ENCODE measurements around the gene ZNF358. TPM values are rescaled to one million over a fixed set of nuclear protein-coding genes. Genes with fewer than 3 reads are reported as not detected.

Gene ZNF358
- total and polyA plus RNA-seq, 2 of the 13 experiments (the other 11 are each of a cell fraction or from before 2014, with no cell fraction given): 9.1 to 37.0 TPM

DNA sequence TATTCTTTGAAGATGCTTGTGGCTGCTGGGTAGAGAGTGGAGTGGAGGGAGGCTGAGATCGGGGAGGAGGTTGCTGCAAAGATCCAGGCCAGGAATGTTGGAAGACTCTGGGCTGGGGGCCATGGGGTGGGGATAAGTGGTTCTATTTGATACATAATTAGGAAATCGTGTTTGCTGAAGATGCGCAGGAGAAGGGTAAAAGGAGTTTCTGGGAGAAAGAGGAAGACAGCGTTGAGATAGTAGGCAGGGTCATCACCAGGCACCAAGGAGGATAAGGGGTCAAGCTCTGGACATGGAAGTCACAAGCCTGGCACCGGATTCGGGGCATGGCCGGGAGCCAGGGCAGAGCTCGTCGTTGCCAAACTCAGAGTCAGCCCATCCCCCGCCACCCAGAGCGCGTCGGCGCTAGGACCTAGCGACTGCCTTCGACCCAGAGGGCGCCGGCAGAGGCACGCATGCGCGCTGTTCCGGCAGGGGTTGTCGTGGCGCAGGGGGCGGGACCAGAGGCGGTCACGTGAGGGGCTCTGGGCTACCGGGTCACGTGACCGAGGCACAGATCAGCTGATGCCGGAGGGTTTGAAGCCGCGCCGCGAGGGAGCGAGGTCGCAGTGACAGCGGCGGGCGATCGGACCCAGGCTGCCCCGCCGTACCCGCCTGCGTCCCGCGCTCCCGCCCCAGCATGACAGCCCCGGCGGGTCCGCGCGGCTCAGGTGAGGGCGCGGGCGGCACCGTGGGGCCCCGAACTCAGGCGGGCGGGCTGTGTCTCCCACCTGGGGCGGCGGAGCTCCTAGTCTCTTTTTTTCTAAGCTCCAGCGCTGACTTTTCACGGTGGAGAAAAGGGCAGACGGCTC lies 6.4 kb downstream of the ZNF358 start, which contains the start of gene MCOLN1 (continued):
- TF ChIP-seq UBTF (CRISPR knock-in tag; IDR thresholded peaks at IDR 0.05): peak; percentile 74
- TF ChIP-seq HES4 (CRISPR knock-in tag; IDR thresholded peaks at IDR 0.05; ENCODE audit: borderline replicate concordance): no peak
- TF ChIP-seq NR2F2 (IDR thresholded peaks at IDR 0.05; ENCODE audit: borderline replicate concordance, low read depth): no peak; the same call in 1 of the 2 replicates
- TF ChIP-seq ZNF776 (CRISPR knock-in tag; IDR thresholded peaks at IDR 0.05): peak; percentile 76
- TF ChIP-seq MZF1 (CRISPR knock-in tag; IDR thresholded peaks at IDR 0.05; ENCODE audit: borderline replicate concordance): no peak
- TF ChIP-seq ZNF44 (CRISPR knock-in tag; IDR thresholded peaks at IDR 0.05): peak; percentile 28; the same call in 1 of the 2 replicates
- no peak; the same call in 1 of the 2 replicates for TF ChIP-seq EEA1 (CRISPR knock-in tag; IDR thresholded peaks at IDR 0.05; ENCODE audit: borderline replicate concordance)
- peak; percentile 42; the same call in 1 of the 2 replicates for TF ChIP-seq ZNF816 (CRISPR knock-in tag; IDR thresholded peaks at IDR 0.05; ENCODE audit: borderline replicate concordance)
- no peak for TF ChIP-seq TEF (CRISPR knock-in tag; IDR thresholded peaks at IDR 0.05)
- no peak for TF ChIP-seq CC2D1A (CRISPR knock-in tag; IDR thresholded peaks at IDR 0.05)
- TF ChIP-seq HDAC6 (IDR thresholded peaks at IDR 0.05; ENCODE audit: low read depth, low read length): no peak
- no peak for TF ChIP-seq ZNF280D (CRISPR knock-in tag; IDR thresholded peaks at IDR 0.05)
- TF ChIP-seq, protein P1, sequence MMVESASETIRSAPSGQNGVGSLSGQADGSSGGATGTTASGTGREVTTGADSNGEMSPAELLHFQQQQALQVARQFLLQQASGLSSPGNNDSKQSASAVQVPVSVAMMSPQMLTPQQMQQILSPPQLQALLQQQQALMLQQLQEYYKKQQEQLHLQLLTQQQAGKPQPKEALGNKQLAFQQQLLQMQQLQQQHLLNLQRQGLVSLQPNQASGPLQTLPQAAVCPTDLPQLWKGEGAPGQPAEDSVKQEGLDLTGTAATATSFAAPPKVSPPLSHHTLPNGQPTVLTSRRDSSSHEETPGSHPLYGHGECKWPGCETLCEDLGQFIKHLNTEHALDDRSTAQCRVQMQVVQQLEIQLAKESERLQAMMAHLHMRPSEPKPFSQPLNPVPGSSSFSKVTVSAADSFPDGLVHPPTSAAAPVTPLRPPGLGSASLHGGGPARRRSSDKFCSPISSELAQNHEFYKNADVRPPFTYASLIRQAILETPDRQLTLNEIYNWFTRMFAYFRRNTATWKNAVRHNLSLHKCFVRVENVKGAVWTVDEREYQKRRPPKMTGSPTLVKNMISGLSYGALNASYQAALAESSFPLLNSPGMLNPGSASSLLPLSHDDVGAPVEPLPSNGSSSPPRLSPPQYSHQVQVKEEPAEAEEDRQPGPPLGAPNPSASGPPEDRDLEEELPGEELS (CRISPR knock-in tag; IDR thresholded peaks at IDR 0.05): peak; percentile 71
- TF ChIP-seq ZNF564 (CRISPR knock-in tag; IDR thresholded peaks at IDR 0.05): no peak
- TF ChIP-seq ZNF235 (CRISPR knock-in tag; IDR thresholded peaks at IDR 0.05; ENCODE audit: borderline replicate concordance): peak; percentile 64; the same call in 1 of the 2 replicates
- peak; percentile 86 for TF ChIP-seq CBX5 (CRISPR knock-in tag; IDR thresholded peaks at IDR 0.05; ENCODE audit: borderline replicate concordance)
- peak; percentile 92 for TF ChIP-seq RXRA (CRISPR knock-in tag; IDR thresholded peaks at IDR 0.05)
- no peak for TF ChIP-seq ZNF773 (CRISPR knock-in tag; IDR thresholded peaks at IDR 0.05; ENCODE audit: borderline replicate concordance)
- no peak for TF ChIP-seq ZNF232 (CRISPR knock-in tag; IDR thresholded peaks at IDR 0.05; ENCODE audit: borderline replicate concordance)

All from HepG2 (cell line).